HL-60 (cell line): ENCODE results near the gene B3GALT4.

Source experiments
- POLR2AphosphoS5 ChIP-seq: IDR thresholded peaks from 2 replicates; pipeline ENCODE4 v1.6.1; 2012; ENCODE audit warnings: low read depth
- REST ChIP-seq: IDR thresholded peaks from 2 replicates; pipeline ENCODE4 v1.6.1; 2012; ENCODE audit warnings: low read depth; ENCODE audit not compliant: insufficient replicate concordance
- SPI1 ChIP-seq: IDR thresholded peaks from 2 replicates; pipeline ENCODE4 v1.6.1; 2012; ENCODE audit warnings: low read depth, mild to moderate bottlenecking, borderline replicate concordance
- TF ChIP-seq, protein P1 (sequence below): IDR thresholded peaks from one replicate; pipeline ENCODE4 v1.5.1; 2011; ENCODE audit warnings: low read length, control low read depth, inconsistent platforms; ENCODE audit not compliant: insufficient read depth

GRCh38 chr6:33248932-33249731, 27.8 kb upstream of the B3GALT4 start:
- peak; percentile 89 for TF ChIP-seq POLR2AphosphoS5
- no peak for TF ChIP-seq REST
- TF ChIP-seq, protein P1, sequence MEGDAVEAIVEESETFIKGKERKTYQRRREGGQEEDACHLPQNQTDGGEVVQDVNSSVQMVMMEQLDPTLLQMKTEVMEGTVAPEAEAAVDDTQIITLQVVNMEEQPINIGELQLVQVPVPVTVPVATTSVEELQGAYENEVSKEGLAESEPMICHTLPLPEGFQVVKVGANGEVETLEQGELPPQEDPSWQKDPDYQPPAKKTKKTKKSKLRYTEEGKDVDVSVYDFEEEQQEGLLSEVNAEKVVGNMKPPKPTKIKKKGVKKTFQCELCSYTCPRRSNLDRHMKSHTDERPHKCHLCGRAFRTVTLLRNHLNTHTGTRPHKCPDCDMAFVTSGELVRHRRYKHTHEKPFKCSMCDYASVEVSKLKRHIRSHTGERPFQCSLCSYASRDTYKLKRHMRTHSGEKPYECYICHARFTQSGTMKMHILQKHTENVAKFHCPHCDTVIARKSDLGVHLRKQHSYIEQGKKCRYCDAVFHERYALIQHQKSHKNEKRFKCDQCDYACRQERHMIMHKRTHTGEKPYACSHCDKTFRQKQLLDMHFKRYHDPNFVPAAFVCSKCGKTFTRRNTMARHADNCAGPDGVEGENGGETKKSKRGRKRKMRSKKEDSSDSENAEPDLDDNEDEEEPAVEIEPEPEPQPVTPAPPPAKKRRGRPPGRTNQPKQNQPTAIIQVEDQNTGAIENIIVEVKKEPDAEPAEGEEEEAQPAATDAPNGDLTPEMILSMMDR = no peak
- TF ChIP-seq SPI1 = no peak
